GM18867 (cell line): ENCODE results near the gene PDE4A.
A peak's percentile ranks its signal among the peaks of the same experiment; 100 is the strongest.
"Not testable (repeated sequence)": the region's sequence is repeated elsewhere in the genome, so short reads cannot be mapped to it uniquely, and the experiment has no call there.

Source experiments
- ATAC-seq: cut with Tn5 transposase; IDR thresholded peaks from one replicate; pipeline ENCODE4 v1.9.1; 2021; ENCODE audit warnings: mild to moderate bottlenecking, moderate library complexity; ENCODE audit not compliant: unreplicated experiment

The PDE4A gene

DNA sequence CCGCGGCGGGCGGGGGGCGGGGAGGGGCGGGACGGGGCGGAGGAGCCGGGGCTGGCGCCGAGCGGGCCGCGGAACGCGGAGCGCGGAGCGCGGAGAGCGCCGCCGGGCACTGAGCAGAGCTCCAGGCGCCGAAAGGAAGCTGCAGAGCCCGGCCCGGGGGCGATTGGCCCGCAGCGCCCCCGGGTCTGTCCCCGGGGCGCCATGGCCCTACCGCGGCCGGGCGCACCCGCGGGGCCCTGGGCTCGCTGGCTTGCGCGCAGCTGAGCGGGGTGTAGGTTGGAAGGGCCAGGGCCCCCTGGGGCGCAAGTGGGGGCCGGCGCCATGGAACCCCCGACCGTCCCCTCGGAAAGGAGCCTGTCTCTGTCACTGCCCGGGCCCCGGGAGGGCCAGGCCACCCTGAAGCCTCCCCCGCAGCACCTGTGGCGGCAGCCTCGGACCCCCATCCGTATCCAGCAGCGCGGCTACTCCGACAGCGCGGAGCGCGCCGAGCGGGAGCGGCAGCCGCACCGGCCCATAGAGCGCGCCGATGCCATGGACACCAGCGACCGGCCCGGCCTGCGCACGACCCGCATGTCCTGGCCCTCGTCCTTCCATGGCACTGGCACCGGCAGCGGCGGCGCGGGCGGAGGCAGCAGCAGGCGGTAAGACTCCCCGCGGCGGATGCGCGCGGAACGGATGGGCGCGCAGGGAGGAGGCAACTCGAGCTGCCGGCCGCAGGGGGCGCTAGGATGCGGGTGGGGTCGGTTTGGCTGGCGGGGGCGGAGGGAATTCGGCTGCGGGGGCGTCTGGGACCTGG is at the start of gene PDE4A:
PDE4A (plus strand) TSS at position 95 of the 796 bp plus-strand sequence; CDS start at position 322, 227 bp downstream.
- ATAC-seq: no peak

DNA sequence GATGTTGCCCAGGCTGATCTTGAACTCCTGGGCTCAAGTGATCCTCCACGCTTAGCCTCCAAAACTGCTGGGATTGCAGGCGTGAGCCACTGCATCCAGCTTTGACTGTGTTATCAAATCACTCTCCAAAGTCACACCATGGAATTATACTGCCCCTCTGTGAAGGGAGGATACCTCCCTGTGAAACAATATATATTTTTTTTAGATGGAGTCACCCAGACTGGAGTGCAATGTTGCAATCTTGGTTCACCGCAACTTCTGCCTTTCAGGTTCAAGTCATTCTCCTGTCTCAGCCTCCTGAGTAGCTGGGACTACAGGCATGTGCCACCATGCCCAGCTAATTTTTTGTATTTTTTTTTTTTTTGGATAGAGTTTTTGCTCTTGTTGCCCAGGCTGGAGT is 47.6 kb upstream of the PDE4A start:
- ATAC-seq: no peak

DNA sequence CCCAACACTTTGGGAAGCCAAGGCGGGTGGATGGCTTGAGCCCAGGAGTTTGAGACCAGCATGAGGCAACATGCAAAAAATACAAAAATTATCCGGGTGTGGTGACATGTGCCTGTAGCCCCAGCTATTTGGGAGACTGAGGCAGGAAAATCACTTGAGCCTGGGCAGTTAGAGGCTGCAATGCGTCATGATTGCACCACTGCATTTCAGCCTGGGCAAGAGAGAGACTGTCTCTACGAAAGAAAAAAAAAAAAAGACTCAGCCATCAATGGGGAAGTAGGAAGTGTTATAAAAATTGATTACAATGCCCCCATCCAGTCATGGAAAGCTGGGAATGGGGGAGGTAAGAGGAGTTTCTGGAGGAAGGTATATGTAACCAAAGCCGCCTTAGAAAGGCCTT is 45.4 kb upstream of the PDE4A start:
- no peak for ATAC-seq

DNA sequence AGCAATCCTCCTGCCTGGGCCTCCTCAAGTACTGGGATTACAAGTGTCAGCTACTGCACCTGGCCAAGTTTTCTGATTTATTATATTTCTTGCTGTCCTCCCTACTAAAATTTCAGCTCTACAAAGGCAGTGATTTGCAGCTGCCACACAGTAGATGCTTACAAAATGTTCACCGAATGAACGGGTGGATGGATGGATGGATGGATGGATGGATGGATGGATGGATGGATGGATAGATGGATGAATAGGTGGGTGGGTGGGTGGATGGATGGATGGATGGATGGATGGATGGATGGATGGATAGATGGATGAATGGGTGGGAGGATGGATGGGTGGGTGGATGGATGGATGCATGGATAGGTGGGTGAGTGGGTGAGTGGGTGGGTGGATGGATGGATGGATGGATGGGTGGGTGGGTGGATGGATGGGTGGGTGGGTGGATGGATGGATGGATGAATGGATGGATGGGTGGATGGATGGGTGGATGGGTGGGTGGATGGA is 43.1 kb upstream of the PDE4A start:
- ATAC-seq: not testable (repeated sequence)

DNA sequence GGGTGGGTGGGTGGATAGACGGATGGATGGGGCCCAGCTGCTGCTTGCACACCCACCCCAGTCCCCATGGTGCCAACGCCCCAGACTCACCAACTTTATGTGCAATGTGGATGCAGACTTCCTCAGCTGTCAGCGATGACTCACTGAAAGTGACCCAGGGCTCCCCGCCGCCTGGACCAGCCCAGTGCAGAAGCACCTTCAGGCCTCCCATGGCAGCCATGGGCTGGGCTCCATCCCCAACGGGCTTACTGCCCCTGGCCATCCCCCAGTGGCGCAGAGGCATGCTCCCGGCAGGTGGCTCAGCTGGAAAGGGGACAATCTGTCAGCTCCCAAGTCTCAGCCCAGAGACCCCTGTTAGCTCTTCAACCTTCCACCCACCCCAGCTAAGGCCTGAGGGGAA is 42.2 kb upstream of the PDE4A start:
- no peak for ATAC-seq

DNA sequence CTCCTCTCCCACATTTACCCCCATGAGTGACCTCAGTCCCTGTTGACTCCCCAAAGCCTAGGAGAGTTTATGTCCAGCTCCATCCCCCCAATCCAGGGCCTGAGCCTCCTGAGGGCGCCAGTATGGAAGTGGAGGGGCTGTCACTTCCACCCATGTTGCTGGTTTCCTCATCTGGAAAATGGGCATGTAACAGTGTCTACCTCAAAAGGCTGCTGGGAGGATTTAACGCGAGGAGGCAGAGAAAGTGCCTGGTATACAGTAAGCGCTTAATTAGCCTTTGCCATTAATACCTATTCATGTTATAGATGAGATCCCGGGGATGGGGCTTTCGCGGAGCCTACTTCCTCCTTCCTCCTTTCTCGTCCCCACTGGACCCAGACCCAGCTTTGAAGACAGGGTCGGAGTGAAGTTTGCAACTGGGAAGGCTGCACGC is 40.4 kb upstream of the PDE4A start:
- ATAC-seq: no peak

DNA sequence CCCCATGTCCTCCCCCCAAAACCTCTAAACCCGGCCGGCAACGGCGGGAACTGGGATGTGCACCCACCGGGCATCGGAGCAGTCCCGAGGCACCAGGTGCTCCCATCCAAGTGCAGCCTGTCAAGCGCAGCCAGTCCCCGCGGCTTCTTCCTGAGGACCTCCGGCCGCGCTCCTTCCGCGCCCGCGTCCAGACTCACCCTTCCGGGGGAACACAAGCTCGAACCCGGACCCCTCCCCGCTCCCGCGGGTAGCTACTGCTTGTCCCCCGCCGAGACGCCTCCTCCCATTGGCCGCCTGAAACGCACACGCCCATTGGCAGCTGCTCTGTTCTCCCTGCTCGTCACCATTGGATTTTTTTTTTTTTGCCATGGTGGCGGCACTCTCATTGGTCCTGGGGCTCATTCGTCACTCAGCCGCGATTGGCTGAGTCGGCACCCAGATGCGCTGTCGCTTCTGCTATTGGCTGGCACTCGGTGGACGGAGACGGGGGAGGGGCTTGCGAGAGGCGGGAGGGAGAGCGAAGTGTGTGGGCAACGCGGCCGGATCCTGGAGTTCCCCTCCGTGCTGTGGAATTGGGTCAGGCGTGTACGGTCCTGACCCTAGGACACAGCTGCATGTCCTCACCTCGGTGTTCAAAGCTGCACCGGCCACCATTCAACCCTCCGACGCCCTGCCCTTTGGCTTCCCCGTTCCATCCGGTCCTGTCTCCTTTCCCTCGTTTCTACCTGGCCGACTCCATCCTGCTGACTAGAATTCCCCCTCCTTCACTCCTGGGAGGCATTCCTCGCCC is 39.8 kb upstream of the PDE4A start, which contains the start of gene TYK2:
TYK2 (minus strand) TSS at position 260 of the 790 bp plus-strand sequence. CDS start 2,166 bp downstream, outside the sequence.
- peak; percentile 92 for ATAC-seq

DNA sequence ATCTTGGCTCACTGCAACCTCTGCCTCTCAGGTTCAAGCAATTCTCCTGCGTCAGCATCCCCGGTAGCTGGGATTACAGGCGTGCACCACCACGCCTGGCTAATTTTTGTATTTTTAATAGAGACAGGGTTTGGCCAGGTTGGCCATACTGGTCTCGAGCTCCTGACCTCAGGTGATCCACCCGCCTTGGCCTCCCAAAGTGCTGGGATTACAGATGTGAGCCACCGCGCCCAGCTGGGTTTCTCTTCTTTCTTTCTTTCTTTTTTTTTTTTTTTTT is 37.2 kb upstream of the PDE4A start:
- ATAC-seq: not testable (repeated sequence)

DNA sequence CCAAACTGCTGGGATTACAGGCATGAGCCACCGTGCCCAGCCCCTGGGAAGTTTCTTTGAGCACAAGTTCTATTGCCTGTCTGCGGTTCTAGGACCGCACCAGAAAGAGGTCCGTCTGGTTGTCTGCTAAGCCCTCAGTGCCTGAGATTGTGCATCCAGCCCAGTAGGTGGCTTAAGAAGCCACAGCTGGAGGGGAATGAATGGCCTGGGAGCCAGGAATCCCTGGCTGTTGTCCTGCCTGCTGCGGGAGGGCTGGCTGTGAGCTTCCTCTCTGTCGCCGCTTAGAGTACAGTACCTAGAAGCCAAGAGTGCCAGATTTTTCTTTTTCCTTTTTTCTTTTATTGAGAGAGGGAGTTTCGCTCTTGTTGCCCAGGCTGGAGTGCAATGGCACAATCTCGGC is 35.8 kb upstream of the PDE4A start:
- no peak for ATAC-seq

DNA sequence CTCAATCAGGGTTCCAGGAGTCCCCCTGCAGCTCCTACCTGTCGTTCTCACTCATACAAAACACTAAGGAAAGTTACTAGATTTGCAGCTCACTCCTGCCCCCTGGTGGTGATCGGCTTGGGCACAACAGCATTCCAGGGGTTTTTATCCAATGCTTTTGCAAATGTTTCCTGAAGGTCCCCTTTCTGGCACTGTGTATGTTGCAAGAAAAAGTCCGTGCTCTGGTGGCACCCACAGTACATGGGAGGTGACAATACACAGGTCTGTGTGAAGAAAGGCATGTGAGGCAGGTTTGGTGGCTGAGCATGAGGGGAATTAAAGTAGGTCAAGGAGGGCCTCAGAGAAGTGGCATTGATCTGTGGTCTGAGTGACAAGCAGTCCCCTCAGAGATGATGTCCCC is 31.4 kb upstream of the PDE4A start:
- ATAC-seq: no peak

DNA sequence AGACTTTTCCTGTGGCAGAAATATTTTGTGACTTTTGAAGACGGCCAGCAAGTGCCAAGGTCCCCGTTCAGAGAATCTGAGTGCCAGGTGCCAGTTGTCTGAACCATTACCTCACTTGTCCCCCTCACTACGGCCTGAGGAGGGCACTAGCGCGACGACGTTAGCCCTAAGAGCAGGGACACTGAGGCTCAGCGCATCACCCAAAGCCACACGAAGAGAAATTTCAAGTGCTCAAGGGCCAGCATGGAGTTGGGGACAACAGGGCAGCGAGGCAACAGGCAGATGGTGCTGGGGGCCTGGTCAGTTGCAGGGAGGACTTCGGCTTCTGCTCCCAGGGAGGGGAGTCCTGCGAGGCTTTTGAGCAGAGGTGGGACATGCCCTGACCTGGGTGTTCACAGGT is 30.5 kb upstream of the PDE4A start:
- no peak for ATAC-seq

DNA sequence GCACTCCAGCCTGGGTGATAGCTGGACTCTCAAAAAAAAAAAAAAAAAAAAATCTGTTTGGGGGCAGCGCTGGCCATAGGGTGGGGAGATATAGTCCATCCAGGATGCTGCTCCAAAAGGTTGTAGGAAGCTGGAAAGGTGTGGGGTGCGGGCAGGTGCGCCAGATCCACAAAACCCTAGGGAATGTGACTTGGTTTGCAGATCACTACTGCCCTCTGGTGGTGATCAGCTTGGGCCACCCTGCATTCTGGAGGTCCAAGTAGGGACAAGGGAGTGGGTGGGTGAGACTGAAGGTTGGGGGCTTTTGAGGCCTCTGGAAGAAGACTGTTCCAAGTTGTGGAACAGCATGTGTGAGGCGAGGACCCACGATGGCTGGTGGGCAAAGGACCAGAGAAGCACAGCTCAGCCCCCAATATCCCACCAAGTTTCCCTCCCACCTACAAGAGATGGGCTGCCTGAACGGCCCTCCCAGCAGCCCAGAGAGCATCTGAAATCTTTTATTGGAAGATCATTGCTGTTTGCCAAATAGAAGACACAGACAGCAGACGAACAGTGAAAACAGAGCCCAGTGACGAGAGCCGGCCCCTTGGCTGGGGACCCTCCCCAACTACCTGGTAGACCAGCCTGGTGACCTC is 29.6 kb upstream of the PDE4A start:
- ATAC-seq: no peak

DNA sequence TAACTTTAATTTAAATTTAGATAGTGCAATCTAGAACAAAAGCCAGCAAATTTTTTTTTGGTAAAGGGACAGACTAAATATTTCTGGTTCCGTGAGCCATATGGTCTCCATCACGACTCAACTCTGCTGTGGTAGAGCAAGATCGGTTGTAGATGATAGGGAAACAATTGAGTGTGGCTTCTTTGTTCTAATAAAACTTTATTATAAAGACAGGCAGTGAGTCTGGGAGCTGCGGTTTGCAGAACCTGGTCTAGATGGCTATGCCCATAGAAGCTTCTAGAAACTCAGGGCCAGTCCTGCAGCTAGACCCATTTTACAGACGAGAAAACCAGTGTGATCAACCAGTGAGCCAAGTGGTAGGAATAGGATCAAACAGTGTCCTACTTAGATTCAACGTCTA is 28.2 kb upstream of the PDE4A start:
- no peak for ATAC-seq

DNA sequence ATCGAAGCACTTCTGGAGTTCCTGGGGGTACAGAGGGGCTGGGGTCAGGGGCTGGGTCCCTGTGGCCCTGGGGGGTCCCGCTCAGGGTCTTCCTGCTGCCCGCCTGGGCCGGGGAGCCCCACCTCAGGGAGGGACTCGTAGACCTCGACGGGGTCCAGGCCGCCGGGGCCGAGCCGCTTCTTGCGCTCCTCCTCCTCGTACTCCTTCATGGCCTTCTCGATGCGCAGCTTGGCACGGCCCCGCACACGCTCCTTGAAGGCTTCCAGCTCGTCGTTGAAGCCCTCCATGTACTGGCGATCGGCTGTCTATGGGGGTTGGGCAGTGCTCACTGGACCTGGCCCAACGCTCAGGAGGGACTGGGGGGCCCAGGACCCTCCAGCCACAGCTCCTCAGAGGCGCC is 27.2 kb upstream of the PDE4A start:
- ATAC-seq: no peak

DNA sequence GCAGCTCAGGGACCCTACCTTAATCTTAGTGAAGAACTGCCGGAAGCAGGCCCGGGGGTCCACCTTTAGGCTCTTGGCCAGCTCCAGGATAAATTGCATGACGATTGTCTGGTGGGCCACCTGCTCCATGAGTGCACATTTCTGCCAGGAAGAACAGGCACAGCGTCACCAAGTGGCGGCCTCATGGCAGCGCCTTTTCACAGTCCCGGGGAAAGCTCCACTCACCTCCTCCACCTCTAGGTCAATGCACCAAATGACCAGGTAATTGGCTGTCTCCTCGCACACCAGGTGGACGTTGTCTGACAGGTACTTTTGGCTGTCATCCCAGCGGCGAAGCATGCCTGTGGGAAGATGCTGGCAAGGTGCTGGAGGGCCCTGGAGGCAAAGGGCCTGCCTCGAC is 25.3 kb upstream of the PDE4A start:
- no peak for ATAC-seq

DNA sequence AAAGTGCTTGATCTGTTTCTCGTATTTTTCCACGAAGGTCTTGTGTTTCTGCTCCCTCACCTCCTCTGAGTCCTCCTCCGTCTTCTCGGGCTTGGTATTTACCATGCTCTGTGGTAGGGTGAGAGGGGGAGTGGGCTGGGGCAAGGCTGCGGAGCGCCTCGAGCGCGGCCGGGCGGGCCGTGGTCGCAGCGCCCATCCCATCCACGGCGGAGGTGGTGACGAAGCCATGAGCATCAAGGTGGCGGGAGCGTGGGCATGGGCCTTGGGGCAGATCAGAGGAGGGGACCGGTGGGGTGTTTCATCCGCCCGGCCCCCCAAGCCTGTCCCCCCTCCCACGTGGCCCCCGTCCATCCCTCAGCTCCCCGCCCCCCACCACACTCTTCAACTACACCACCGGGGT is 24.9 kb upstream of the PDE4A start:
- ATAC-seq: no peak

DNA sequence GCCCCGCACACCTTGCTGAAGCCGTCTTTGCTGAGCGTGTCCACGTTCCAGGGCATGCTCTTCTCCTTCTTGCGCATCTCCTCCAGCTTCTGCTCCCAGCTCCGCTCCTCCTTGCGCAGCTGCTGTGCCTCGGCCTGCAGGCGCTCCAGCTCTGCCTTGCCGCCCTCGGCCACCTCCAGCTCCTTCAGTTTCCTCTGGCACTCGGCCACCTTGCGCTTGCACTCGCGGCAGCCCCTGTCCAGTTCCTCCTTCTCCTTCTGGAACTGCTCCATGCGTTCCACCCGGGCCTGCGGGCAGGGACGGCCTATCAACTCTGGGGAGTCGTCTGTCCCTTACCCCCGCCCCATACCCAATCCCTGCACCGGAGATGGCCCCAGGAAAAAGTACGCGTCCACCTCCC is 24.4 kb upstream of the PDE4A start:
- no peak for ATAC-seq

DNA sequence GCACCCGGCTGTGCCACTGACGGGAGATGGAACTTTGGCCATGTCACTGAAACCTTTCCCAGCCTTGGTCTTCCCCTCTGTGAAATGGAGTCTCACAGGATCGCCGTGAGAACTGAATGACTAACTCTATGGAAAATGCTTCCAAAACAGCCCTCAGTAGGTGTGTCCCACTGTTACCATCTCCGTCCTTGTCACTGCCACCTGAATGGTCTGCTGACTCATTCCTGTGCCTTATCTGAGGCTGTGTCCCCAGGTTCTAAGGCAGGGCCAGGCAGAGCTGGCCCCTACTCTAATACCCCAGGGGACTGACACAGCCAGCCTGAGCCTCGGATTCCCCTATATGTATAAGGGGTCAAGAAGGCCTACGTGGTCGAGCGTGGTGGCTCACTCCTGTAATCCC is 21.5 kb upstream of the PDE4A start:
- ATAC-seq: no peak

DNA sequence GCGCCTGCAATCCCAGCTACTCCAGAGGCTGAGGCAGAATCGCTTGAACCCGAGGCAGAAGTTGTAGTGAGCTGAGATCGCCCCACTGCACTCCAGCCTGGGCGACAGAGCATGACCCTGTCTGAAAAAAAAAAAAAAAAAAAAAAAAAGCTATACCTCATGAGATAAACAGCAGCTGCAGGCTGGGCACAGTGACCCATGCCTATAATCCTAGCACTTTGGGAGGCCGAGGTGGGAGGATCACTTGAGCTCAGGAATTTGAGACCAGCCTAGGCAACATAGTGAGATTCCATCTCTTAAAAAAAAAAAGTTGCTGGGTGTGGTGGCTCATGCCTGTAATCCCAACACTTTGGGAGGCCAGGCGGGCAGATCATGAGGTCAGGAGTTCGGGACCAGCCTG is 21.0 kb upstream of the PDE4A start:
- ATAC-seq: not testable (repeated sequence)

DNA sequence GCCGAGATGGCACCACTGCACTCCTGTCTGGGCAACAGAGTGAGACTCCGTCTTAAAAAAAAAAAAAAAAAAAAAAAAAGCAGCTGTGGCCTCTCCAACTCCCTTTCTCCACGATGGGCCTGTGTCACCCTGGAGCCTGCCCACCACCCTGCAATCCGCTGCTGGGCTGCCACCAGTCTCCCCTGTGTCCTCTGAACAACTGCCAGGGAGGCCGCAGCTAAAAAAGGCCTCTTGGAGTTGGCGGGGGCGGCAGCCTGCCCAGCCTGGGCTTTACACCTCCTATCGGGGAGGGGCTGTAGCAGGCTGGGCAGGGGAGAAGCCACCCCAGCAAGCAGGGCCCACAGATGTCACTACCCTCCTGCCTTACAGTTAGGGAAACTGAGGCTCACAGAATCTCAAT is 20.5 kb upstream of the PDE4A start:
- no peak for ATAC-seq

DNA sequence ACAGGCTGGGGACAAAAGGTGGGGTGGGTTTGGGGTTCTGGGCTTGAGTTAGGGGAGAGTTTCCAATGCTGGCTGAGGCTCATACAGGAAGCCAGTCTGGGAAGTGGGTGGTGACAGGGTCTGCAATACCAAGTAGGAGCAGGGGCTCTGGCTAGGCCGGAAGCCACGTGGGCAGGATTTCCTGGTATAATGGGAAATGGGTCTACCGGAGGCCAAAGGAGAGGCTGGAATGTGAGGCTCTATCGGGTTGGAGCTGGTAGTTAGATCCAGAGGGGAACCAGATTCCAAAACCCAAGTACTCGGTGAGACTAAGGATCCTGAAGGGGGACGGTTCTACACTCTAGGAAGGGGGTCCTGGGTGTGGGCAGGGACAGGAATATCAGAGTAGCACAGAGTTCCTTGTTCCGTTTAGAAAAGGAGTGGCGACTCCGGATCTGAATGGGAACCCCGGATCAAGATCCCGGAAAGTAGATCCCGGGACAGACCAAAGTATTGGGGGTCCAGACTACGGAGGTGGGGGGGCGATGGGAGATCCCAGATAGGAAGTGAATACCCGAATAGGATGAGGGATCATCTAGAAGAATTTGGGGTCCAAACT is 17.8 kb upstream of the PDE4A start:
- no peak for ATAC-seq
